HepG2 (cell line): Measurements from ENCODE around the gene TCF7L2. TPM values are rescaled to one million over a fixed set of nuclear protein-coding genes. Genes with fewer than 3 reads are reported as not detected.

Experiments used
- ATAC-seq: fragments of 200-7000 bp; cut with Tn5 transposase; 3 replicates; pipeline ENCODE4 v1.9.1; 2020; ENCODE audit warnings: mild to moderate bottlenecking, moderate library complexity
- BruUV-seq: library from RNA; stranded (reverse); fragments of 400-500 nt; replicated peaks from 2 replicates; lab custom pipeline; 2021; lab: Mats Ljungman, UMichigan
- CTCF ChIA-PET: fragments of 300-600 bp; formaldehyde crosslinking; extraction: SDS; loops from one replicate; lab custom pipeline; 2021; ENCODE audit warnings: low total read pairs, inconsistent platforms, low intra/inter-chr PET ratio; lab: Yijun Ruan, JAX
- POLR2A ChIA-PET: fragments of 350-600 bp; sonication (Branson Sonifier 250); formaldehyde crosslinking; loops from one replicate; lab custom pipeline; 2020; ENCODE audit warnings: antibody characterized with exemption, inconsistent platforms; lab: Yijun Ruan, JAX
- DNase-seq: peaks from one replicate; pipeline ENCODE4 v3.0.0-alpha.2; 2015; ENCODE audit warnings: low spot score
- FAIRE-seq: peaks from 3 replicates; lab custom pipeline; 2011; peaks lifted over from hg19 to GRCh38; lab: Jason Lieb, UNC
- H2AFZ ChIP-seq: one replicate; pipeline ENCODE4 v1.6.1; 2011; ENCODE audit warnings: low read length, inconsistent platforms
- H3K27ac ChIP-seq: fragments of 300-600 bp; 3 replicates; pipeline ENCODE4 v1.8.0; 2011; ENCODE audit warnings: mixed run types, mild to moderate bottlenecking, mixed read lengths, low read length, inconsistent platforms; ENCODE audit not compliant: insufficient read depth; ENCODE audit errors: extremely low read length
- H3K27me3 ChIP-seq, 2 experiments: fragments of 200-600 bp in 1 of 2; 2 replicates in 1 of 2; 3 replicates in 1 of 2; pipeline versions ENCODE4 v1.6.0 to v1.8.0; 2011; ENCODE audit warnings: low read length in 2 of 2, mild to moderate bottlenecking in 2 of 2, moderate library complexity in 2 of 2, inconsistent platforms in 1 of 2; ENCODE audit not compliant: insufficient read depth in 2 of 2, control insufficient read depth in 1 of 2
- H3K36me3 ChIP-seq, 2 experiments: fragments of 200-600 bp in 1 of 2; replicated peaks in 1 of 2; 2 replicates in 1 of 2; 3 replicates in 1 of 2; pipeline versions ENCODE4 v1.5.1 to v1.8.0; 2011; ENCODE audit warnings: low read length in 2 of 2, inconsistent platforms in 1 of 2; ENCODE audit not compliant: insufficient read depth in 2 of 2, control insufficient read depth in 1 of 2
- H3K4me1 ChIP-seq: 2 replicates; pipeline ENCODE4 v1.5.1; 2012; ENCODE audit warnings: low read length, inconsistent platforms; ENCODE audit not compliant: insufficient read depth
- H3K4me2 ChIP-seq: 2 replicates; pipeline ENCODE4 v1.6.0; 2011; ENCODE audit warnings: low read depth, low read length, inconsistent platforms
- H3K4me3 ChIP-seq, 3 experiments: fragments of 200-600 bp in 1 of 3; sonication (generic), shearing (Covaris generic) in 1 of 3; replicated peaks in 1 of 3; 2 replicates each; pipeline ENCODE4 v1.5.1; 2011 to 2016; ENCODE audit warnings: low read length in 3 of 3, inconsistent platforms in 2 of 3, low read depth in 2 of 3, mild to moderate bottlenecking in 2 of 3, control low read depth in 1 of 3, mixed read lengths in 1 of 3; ENCODE audit not compliant: insufficient read depth in 1 of 3
- H3K79me2 ChIP-seq: one replicate; pipeline ENCODE4 v1.6.1; 2011; ENCODE audit warnings: low read length, inconsistent platforms; ENCODE audit not compliant: insufficient read depth
- H3K9ac ChIP-seq: 2 replicates; pipeline ENCODE4 v1.6.0; 2011; ENCODE audit warnings: mild to moderate bottlenecking, low read depth, low read length, inconsistent platforms; ENCODE audit not compliant: insufficient read depth
- H3K9me3 ChIP-seq: 2 replicates; pipeline ENCODE4 v1.5.1; 2012; ENCODE audit warnings: mild to moderate bottlenecking, low read length
- H4K20me1 ChIP-seq: 2 replicates; pipeline ENCODE4 v1.6.0; 2011; ENCODE audit warnings: inconsistent platforms, mild to moderate bottlenecking, low read length, moderate library complexity; ENCODE audit not compliant: insufficient read depth
- SMARCE1 ChIP-seq: fragments of 450-650 bp; IDR thresholded peaks from 2 replicates; pipeline ENCODE4 v1.6.1; 2017; ENCODE audit warnings: borderline replicate concordance
- TBX3 ChIP-seq: fragments of 450-650 bp; IDR thresholded peaks from 2 replicates; pipeline ENCODE4 v1.6.1; 2017; ENCODE audit warnings: antibody characterized with exemption, mild to moderate bottlenecking, inconsistent platforms, borderline replicate concordance
- ZNF782 ChIP-seq: sonication (generic); formaldehyde crosslinking; IDR thresholded peaks from 2 replicates; pipeline ENCODE4 v1.4.0; 2020; ENCODE audit warnings: missing genetic modification reagents, mild to moderate bottlenecking, borderline replicate concordance
- WGBS: methylation state at CpG from one replicate; pipeline ENCODE4 v1.1.6; 2017; ENCODE audit warnings: low lambda C conversion rate; 5-methylcytosine and 5-hydroxymethylcytosine counted together
- in situ Hi-C: cut with HindIII; loops from 2 replicates; pipeline ENCODE4 v1.10.0; 2017; ENCODE audit warnings: low pct_unique_long_range_greater_than_20kb; ENCODE audit not compliant: extremely low pct_ligation_motif_present
- intact Hi-C: fragments of 100-400 bp; cut with micrococcal nuclease; formaldehyde crosslinking; loops from one replicate; pipeline ENCODE4 v1.10.0; 2022; ENCODE audit not compliant: unreplicated experiment
- polyA plus RNA-seq, 8 experiments: library from polyadenylated mRNA; depleted of rRNA in 3 of 8; stranded (reverse) in 7 of 8; unstranded in 1 of 8; fragments of >200 nt; fragmentation: Illumina TruSeq in 4 of 8; extraction: Trizol in 4 of 8; gene quantifications; 2 replicates each; pipeline versions ENCODE4 v1.2.1 to v1.2.3, GENCODE V29; 2011 to 2016; ENCODE audit warnings: low read depth in 4 of 8, missing spikeins in 1 of 8, mixed read lengths in 1 of 8; ENCODE audit not compliant: insufficient read depth in 1 of 8
- total RNA-seq, 5 experiments: library from RNA; depleted of rRNA; stranded (reverse); fragments of >200 nt; fragmentation: Illumina TruSeq; extraction: Trizol; gene quantifications; 2 replicates each; pipeline ENCODE4 v1.2.3, GENCODE V29; 2016; ENCODE audit warnings: low read depth in 1 of 5
- TF ChIP-seq, protein P1 (sequence below): sonication (generic); formaldehyde crosslinking; IDR thresholded peaks from 2 replicates; pipeline ENCODE4 v1.5.0; 2020; ENCODE audit warnings: missing genetic modification reagents
- TF ChIP-seq, protein P2 (sequence below): IDR thresholded peaks from 2 replicates; pipeline ENCODE4 v1.6.1; 2016; ENCODE audit warnings: missing compliant biosample characterization, missing genetic modification reagents, borderline replicate concordance
- TF ChIP-seq, protein P3 (sequence below): IDR thresholded peaks from 2 replicates; pipeline ENCODE4 v1.6.1; 2016

The TCF7L2 gene
- total and polyA plus RNA-seq, 2 of the 13 experiments (the other 11 are each of a cell fraction or from before 2014, with no cell fraction given): 3.9 to 13.7 TPM

DNA sequence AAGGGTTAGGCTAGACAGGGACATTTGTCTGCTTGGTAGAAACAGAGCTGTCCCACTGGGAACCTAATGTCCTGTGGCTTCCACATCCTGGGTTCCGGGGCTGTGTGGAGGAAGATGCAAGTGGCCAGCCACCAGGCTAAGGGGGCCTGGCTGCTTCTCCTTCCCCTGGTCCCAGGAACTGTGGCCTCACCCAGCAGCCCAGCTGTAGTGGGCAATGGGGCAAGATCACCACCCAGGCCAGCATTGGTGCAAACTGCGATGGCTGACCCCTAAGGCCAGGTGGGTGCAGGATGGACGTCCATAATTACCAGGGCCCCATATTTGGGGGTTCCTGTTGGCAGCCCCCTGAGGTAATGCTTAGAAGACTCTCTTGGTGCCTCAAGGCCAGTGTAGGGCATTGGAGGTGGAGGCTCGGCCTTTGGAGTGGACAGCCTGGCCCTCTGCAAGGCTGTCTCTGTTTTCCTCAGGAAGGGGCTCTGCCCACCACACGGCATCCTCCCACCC is 226.7 kb downstream of the TCF7L2 start:
- intact Hi-C loops (no loop called here), in situ Hi-C loops (no loop called here)
- WGBS: 60% methylated on average over 2 of the region's 5 CpGs
- Histone ChIP-seq H4K20me1 (no peaks in the 10 kb centered on the region), H3K4me3 (no peak overlapping the region), H3K27ac (no peak overlapping the region), H2AFZ (no peak overlapping the region), H3K4me2 (no peak overlapping the region), H3K79me2 (no peaks in the 10 kb centered on the region), H3K36me3 (no peaks in the 10 kb centered on the region), H3K4me1 (peaks cover 7% of the 10 kb centered on the region; the same call in 1 of the 2 replicates), H3K9ac (no peak overlapping the region), H3K9me3 (no peaks in the 10 kb centered on the region), H3K27me3 (peaks cover 0 to 11% of the 10 kb centered on the region in 2 experiments; a peak in 1 of 5 replicates)
- ChIA-PET CTCF (no interaction called here), POLR2A (no interaction called here)
- no peak for DNase-seq
- peak; percentile 27; the same call in 2 of the 3 replicates for ATAC-seq
- BruUV-seq: no TSS peak
- TF ChIP-seq, protein P1, sequence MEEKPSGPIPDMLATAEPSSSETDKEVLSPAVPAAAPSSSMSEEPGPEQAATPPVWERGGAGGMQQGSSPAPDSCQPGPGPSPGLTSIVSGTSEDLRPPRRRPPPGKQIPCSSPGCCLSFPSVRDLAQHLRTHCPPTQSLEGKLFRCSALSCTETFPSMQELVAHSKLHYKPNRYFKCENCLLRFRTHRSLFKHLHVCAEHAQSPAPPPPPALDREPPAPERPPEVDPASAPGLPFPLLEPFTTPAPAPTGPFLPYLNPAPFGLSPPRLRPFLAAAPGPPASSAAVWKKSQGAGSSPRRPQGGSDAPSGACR (CRISPR knock-in tag): no peak
- TF ChIP-seq, protein P2, sequence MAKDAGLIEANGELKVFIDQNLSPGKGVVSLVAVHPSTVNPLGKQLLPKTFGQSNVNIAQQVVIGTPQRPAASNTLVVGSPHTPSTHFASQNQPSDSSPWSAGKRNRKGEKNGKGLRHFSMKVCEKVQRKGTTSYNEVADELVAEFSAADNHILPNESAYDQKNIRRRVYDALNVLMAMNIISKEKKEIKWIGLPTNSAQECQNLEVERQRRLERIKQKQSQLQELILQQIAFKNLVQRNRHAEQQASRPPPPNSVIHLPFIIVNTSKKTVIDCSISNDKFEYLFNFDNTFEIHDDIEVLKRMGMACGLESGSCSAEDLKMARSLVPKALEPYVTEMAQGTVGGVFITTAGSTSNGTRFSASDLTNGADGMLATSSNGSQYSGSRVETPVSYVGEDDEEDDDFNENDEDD (CRISPR knock-in tag): no peak
- TF ChIP-seq SMARCE1 (no peak), TBX3 (no peak), ZNF782 (CRISPR knock-in tag) (no peak)
- TF ChIP-seq, protein P3, sequence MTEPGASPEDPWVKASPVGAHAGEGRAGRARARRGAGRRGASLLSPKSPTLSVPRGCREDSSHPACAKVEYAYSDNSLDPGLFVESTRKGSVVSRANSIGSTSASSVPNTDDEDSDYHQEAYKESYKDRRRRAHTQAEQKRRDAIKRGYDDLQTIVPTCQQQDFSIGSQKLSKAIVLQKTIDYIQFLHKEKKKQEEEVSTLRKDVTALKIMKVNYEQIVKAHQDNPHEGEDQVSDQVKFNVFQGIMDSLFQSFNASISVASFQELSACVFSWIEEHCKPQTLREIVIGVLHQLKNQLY (CRISPR knock-in tag): no peak
- FAIRE-seq: no peak
